CD4-positive, alpha-beta T cell treated with Interleukin-4 for 1 hour (primary cell): ENCODE data around the gene ENGASE.

ENCODE experiments used
- DNase-seq, 2 donors: peaks; one replicate each; pipeline ENCODE4 v3.0.0-alpha.2; 2020 to 2022

ENGASE gene

DNA sequence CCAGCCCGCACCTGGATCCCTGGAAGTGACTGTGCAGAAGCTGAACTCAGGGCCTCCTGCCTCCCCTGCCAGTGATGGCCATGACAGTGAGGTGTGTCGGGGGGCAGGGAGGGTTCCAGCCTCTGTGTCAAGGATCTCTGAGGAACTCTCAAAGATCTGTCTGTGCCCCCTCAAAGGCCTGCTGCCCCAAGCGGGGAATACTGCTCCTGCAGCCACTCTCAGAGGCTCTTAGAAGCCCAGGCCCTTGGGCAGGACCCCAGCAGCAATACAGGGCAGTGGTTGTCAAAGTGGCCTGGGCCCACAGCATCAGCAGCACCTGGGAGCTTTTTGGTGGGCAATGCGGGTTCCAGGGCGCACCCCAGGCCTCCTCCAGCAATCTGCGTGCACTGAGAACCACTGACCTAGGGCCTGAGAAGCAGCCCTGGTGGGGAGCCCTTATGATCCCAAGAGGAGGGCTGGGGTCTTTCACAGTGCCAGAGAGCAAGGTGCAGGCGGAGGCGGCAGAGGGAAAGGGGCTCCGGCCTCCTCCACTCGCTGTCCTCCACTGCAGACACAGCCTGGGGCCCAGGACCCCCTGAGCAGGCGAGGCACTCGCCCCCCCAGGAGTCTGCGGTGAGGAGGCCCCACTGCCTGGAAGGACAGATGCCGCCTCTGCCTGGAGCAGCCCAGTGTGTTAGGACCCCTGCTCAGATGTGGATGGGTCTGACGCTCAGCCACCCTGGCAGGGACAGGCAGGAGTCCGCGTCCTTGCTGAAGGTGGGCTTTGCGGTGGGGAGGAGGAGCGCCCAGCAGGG is 42.1 kb downstream of the ENGASE start:
- DNase-seq = no peak

DNA sequence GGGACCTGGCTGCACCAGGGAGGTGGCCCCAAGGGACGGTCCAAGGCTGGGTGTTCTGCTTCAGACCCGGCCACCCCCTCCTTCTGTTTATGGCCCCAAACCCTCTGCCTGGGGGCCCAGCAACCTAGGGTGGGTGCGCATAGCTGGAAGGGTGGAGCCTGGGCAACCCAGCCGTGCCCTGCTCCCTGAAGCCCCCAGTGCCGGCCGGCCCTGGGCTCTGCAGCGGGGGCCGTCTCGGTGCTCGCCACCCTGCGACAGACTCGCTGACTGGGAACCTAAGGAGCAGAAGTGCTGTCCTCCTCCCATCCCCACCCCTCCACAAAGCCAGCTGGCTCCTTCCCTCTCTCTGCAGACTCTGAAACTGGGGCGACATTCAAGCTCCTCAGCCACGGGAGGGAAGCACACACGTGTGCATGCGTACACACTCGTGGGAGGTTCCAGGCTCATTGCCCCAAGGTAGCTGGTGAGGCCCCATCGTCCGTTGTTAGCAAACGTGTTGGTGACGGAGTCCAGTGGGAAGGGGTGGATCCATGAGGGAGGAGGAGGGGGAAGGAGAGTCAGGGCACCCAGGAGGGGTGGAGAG is 43.4 kb downstream of the ENGASE start:
- no peak for DNase-seq

GRCh38 chr17:79118924-79119323 is 44.3 kb downstream of the ENGASE start:
- DNase-seq = no peak

- no peak for DNase-seq
These were observed 45.6 kb downstream of the ENGASE start for GRCh38 chr17:79120259-79120658.

DNA sequence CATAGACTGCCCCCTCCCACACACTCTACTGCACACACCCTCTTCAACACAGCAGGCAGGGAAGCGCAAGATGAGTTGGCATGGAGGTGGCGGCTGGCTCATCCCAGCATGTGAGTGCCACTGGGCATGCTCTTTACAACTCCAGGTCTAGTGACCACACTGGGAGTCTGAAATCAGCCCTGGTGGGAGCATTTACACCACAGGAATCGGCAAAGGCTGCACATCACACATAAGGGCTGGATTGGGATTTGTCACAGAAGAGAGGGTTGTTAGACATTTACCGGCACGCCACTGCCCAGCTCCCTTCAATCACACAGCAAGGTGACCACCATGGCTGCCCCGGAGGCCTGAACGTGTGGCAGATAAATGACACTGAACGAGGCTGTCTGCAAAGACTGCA is 49.4 kb downstream of the ENGASE start:
- no peak for DNase-seq

DNA sequence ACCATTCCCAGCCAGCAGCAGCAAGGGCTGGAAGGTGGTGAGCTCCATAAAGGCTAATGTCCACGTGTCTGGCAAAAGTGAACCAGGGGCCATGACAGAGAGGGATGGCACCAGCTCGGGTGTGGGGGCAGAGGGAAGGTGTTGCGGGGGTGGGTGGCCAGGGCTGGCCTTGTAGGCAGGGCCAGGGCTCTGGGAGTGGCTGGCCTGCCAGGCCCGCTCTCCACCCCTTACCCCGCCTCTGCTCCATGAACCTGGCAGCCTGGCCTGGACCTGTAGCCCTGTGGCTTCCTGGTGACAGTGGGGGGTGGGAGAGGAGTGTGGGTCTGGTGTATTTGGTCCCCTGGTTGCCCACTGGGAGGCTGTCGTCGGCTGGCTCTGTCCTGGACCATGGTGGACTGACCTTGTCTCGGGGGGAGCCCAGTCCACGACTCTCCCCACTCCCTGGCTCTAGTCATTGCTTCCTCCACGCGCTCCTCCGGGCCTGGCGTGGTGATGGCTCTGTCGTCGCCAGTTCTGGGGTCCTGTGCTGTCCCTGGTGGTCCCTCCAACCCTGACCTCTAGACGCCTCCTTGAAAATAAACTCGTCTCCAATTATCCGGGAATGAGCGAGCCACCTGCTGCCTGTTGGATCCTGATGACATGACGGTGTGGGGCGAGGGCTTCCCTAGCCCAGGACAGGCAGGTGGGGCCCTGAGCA is 50.0 kb downstream of the ENGASE start:
- DNase-seq = no peak

- no peak for DNase-seq
These were observed 50.9 kb downstream of the ENGASE start for GRCh38 chr17:79125503-79125902.

- no peak for DNase-seq
These were observed 51.5 kb downstream of the ENGASE start for GRCh38 chr17:79126139-79126538.

DNA sequence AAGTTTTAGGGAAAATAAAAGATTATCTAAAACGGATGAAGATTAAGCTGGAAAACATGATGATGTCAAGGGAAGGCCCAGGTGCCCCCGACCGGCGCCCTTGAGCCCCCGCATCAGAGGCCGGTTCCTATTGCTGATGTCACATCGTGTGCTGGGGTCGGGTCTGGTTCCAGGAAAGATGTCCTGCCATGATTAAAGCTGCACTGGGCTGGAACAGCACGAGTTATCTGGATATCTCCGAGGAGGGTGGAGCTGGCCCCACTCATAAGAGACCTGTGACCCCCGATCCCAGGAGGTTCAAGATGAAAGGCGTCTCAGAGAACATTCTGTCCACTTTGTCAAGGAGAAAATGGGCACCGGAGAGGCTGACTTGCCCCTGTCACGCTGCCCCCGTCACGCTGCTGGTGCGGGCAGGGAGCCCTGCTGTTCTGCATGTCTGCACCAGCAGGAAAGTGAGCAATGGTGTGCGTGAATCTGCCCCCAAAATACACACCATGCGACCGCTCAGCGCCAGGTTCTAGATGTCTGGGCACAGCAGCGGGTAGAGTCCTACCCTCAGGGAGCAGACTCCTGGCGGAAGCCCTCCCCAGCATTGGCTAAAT is 53.0 kb downstream of the ENGASE start:
- no peak for DNase-seq

GRCh38 chr17:79129523-79129922 is 54.9 kb downstream of the ENGASE start:
- no peak for DNase-seq

DNA sequence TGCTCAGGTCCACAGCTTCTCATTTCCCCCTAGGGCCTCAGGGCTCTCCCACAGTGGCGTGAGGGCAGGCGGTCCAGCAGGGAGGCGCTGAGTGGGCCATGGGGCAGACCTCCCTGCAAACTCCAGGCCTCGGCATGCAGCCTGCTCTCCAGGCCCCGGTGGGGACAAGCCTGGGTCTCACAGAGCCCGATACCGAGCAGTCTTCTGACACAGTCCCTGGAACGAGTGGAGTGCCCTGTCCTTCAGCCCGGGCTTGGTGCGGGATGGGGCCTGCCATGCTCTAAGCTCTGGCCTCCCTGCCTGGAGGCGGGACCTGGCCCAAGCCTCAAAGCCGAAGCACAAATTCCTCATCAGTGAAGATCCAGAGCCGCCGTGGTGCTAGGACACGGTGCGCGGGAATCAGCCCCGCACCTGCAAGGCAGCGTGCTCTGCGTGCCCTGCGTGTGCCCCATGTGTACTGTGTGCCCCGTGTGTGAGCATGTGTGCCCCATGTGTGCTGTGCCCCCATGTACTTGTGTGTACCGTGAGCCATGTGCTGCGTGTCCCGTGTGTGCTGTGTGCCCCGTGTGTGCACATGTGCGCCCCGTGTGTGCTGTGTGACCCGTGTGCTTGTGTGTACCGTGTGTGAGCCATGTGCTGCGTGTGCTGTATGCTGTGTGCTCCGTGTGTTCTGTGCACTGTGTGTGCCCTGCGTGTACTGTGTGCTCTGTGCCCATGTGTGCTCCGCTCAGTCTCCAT is 56.1 kb downstream of the ENGASE start:
- no peak for DNase-seq

DNA sequence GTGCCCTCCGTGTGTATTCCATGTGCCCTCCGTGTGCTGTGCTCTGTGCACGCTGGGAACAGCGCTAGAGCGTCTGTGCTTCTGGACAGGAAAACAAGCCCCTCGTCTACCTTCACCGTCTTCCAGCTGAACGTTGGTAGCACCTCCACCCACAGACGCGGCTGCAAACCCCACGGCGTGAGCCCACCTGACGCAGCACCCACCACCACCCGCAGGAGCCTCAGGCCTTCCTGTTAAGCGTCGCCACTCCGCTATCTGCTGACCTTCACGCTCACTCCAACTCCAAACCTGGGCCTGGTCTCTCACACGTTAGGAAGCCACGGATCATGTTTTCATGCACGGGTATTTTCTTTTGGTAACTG is 56.6 kb downstream of the ENGASE start:
- DNase-seq = no peak

DNA sequence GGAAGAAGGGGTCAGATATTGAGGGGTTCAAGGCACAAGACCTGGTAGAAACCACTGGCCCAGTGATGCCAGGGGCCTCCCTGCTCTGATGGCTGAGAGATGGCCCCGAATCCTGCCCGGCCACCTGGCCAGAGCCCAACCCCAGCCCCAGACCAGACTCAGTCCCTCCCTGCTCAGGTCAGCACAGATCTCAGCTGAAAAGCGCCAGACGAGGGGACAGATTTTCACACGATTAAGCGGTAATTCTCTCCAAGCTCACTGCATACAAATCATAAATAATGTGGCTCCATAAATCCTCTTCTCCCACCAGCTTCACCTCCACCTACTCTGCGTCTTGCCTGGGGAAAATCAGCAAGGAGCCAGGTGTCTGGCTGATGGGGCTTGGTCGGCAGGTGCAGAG is 57.1 kb downstream of the ENGASE start:
- DNase-seq = no peak

GRCh38 chr17:79132271-79133064 is 57.8 kb downstream of the ENGASE start:
- no peak for DNase-seq

DNA sequence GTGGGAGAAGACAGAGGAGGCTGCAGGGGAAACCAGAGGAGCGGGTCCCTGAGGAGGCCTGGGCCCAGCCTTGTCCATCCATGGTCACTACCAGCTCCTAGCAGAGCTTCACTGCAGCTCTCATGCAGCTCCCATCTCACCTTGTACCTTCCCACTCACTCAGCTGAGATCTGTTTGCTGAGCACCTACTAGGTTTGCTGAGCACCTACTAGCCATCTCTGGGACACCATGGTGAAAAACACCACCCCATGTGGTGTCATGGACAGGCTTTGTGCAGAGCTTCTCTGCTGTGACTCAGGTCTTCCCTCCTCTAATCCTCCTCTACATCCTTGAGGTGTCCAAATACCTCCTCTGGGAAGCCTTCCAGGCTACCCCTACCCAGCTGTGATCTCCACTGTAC is 58.6 kb downstream of the ENGASE start:
- no peak for DNase-seq

GRCh38 chr17:79133985-79134384 is 59.4 kb downstream of the ENGASE start:
- no peak for DNase-seq

- DNase-seq = no peak
These were observed 60.4 kb downstream of the ENGASE start for GRCh38 chr17:79135011-79135410.

- DNase-seq = no peak
These were observed 61.2 kb downstream of the ENGASE start for GRCh38 chr17:79135628-79136405.
